CMK (cell line): ENCODE data around the gene TRDN.

ENCODE experiments used
- DNase-seq: peaks from one replicate; pipeline ENCODE4 v3.0.0-alpha.2; 2010; ENCODE audit warnings: low read depth

TRDN gene, protein sequence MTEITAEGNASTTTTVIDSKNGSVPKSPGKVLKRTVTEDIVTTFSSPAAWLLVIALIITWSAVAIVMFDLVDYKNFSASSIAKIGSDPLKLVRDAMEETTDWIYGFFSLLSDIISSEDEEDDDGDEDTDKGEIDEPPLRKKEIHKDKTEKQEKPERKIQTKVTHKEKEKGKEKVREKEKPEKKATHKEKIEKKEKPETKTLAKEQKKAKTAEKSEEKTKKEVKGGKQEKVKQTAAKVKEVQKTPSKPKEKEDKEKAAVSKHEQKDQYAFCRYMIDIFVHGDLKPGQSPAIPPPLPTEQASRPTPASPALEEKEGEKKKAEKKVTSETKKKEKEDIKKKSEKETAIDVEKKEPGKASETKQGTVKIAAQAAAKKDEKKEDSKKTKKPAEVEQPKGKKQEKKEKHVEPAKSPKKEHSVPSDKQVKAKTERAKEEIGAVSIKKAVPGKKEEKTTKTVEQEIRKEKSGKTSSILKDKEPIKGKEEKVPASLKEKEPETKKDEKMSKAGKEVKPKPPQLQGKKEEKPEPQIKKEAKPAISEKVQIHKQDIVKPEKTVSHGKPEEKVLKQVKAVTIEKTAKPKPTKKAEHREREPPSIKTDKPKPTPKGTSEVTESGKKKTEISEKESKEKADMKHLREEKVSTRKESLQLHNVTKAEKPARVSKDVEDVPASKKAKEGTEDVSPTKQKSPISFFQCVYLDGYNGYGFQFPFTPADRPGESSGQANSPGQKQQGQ

DNA sequence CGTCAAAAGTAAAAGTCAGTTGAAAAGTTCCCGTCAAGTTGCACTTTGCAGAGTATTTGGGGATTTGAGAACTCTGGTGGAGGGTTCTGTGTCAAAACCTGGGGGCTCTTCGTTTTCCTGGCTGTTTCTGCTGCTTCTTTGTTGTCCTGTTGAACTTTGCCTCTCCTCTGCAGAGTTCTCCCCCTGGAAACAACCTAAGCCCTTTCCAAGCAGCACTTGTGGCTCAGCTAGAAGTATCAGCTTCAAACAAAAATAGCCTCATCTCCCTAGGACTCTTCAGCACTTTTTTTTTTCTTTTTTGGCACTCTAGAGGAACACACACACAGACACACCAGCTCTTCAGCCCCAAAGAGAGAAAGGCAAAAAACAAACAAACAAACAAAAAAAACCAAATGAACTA, at the start of gene TRDN:
Gene TRDN (minus strand): TSS at position 169 of the 400 bp plus-strand sequence. CDS start 175 bp downstream, outside the sequence.
- no peak for DNase-seq

DNA sequence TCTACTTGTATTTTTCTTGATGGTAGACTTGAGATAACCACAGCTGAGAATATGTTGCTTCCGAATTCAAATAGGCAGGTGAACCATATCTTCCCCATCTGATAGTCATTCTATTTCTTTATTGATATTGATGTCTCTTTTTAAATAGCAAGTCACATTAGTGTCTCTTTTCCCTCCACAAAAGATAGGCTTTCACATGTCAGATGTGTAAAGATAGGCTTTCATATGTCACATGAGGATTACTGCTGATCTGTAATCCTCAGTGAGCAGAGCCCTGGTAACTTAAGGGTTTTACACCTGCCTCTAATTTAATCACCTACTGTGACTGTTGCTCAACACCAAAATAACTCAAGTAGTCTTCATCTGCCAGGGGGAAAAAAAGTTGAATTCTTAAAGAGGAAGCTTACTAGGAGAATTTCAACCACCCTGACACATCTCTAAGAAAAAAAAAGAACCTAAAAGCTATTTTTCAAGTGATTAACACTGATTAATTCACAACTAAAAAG, 45.3 kb upstream of the TRDN start:
- DNase-seq = no peak

DNA sequence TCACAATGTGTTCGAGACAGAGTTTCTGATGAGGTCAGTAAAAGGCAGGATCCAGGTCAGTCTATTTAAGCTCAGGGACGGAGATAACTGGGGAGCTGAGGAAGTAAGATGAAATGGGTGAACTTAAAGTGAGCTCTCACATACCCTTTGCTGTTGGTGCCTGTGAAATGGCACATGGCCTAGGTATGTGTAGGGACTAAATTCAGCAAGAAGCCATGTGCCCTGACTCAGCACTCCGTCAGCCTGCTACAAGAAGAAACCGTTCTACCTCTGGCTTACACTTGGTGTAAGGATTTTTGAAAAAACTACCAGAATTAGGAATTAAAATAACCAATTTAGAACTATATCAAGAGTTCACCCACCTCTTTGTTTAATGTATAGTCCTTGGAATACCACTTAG, 41.1 kb upstream of the TRDN start:
- no peak for DNase-seq

DNA sequence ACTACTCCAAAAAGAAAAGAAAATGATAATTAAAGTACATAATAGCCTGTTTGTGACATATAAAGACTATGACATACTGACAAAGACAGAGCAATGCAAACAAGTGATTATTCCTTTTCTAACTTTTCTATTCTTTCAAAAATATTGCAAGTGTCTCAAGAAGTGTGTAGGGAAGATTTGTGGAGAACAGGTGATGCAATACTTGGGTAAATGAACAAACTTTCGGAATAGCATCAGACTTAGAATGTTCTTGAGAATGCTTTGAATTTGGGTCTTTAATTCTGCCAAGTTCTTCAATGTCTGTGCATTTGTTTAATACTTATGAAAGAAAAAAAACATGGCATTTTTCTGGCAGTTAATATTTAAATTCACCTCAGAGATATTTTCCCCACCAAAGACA, 40.0 kb upstream of the TRDN start:
- DNase-seq = no peak

- DNase-seq = no peak
These were observed 32.3 kb upstream of the TRDN start for GRCh38 chr6:123668965-123669591.

DNA sequence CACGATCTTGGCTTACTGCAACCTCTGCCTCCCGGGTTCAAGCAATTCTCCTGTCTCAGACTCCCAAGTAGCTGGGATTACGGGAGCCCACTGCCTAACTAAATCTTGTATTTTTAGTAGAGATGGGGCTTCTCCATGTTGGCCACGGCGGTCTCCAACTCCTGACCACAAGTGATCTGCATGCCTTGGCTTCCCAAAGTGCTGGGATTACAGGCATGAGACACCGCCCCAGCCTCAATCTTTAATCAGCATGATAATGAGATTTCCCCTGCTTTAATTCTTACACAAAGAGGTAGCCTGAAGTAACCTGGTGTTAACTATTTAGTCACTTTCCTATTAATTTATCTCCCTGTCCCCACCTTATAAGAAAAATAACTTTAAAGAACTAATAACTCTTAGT, 31.3 kb upstream of the TRDN start:
- no peak for DNase-seq

GRCh38 chr6:123663436-123663835, 26.7 kb upstream of the TRDN start:
- no peak for DNase-seq

GRCh38 chr6:123662757-123663156, 26.0 kb upstream of the TRDN start:
- no peak for DNase-seq

GRCh38 chr6:123661105-123661891, 24.5 kb upstream of the TRDN start:
- DNase-seq = no peak

- DNase-seq = no peak
These were observed 23.4 kb upstream of the TRDN start for GRCh38 chr6:123659960-123660748.

DNA sequence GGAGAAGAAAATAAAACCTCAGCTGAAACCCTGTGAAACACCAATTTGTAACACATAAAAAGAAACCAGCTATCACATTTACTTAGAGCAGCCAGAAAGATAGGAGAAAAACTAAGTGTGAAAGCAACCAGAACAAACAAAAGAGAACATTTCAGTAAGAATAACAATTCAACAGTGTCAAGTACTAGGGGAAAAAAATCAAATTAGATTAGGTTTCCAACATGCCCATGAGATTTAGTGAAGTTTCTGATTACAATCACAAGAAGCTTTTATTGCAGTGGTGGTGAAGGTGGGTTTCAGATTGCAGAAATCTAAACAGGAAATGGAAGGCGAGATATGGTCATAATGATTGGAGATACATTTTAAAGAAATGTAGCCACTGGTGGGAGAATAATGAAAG, 22.1 kb upstream of the TRDN start:
- no peak for DNase-seq

GRCh38 chr6:123655521-123656306, 19.0 kb upstream of the TRDN start:
- no peak for DNase-seq

GRCh38 chr6:123648723-123649122, 12.0 kb upstream of the TRDN start:
- DNase-seq = no peak

GRCh38 chr6:123648020-123648580, 11.3 kb upstream of the TRDN start:
- no peak for DNase-seq

- no peak for DNase-seq
These were observed 4.7 kb upstream of the TRDN start for GRCh38 chr6:123641497-123641896.

- DNase-seq = no peak
These were observed 3.9 kb upstream of the TRDN start for GRCh38 chr6:123640567-123641187.

- no peak for DNase-seq
These were observed 2.1 kb upstream of the TRDN start for GRCh38 chr6:123638865-123639264.

DNA sequence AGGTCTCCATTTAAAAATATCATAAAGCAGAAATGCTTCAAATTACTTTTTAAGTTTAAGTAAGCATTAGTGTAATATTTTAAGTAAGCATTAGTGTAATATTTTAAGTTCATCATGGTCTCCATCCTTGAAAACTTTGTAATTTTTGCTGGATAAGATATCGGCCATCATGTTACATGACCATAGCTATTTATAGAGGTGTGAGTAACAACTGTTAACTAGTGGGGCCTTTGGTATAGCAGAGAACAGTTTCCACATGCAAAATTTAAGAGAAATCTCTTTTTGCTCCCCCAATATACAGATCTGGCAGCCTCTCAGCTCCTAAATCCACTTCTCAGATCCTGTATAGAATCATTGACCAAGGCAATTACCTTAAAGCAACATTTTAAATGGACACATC, 468 bp downstream of the TRDN start:
- DNase-seq = no peak

- no peak for DNase-seq
These were observed 1.2 kb downstream of the TRDN start for GRCh38 chr6:123635567-123635966.

DNA sequence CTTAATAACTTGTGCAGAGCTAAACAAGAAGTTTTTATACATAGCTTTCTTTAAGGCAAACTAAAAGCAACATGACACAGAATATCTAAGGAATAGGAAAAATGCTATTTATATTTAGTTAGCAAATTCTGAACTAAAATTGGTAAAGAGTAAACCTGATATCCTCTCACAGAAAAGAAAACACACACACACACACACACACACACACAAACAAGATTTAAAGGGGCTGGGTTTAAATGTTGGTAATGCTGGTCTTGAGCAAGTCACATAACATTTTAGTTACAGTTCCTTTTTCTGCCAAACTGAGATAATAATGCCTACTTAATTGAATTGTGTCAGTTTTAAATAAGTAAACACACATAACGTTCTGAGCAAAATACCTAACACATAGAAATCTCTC, 1.6 kb downstream of the TRDN start:
- DNase-seq = no peak
